WI38 (cell line): Measurements from ENCODE around the gene TSHZ1.

ENCODE experiments used
- H3K4me3 ChIP-seq: 2 replicates; pipeline ENCODE4 v1.5.1; 2011; ENCODE audit warnings: low read depth, mild to moderate bottlenecking, control low read depth, low read length
- TF ChIP-seq, protein P1 (sequence below): IDR thresholded peaks from 2 replicates; pipeline ENCODE4 v1.5.1; 2012; ENCODE audit warnings: low read depth, mild to moderate bottlenecking, control low read depth, low read length

The TSHZ1 gene, protein sequence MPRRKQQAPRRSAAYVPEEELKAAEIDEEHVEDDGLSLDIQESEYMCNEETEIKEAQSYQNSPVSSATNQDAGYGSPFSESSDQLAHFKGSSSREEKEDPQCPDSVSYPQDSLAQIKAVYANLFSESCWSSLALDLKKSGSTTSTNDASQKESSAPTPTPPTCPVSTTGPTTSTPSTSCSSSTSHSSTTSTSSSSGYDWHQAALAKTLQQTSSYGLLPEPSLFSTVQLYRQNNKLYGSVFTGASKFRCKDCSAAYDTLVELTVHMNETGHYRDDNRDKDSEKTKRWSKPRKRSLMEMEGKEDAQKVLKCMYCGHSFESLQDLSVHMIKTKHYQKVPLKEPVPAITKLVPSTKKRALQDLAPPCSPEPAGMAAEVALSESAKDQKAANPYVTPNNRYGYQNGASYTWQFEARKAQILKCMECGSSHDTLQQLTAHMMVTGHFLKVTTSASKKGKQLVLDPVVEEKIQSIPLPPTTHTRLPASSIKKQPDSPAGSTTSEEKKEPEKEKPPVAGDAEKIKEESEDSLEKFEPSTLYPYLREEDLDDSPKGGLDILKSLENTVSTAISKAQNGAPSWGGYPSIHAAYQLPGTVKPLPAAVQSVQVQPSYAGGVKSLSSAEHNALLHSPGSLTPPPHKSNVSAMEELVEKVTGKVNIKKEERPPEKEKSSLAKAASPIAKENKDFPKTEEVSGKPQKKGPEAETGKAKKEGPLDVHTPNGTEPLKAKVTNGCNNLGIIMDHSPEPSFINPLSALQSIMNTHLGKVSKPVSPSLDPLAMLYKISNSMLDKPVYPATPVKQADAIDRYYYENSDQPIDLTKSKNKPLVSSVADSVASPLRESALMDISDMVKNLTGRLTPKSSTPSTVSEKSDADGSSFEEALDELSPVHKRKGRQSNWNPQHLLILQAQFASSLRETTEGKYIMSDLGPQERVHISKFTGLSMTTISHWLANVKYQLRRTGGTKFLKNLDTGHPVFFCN (N-terminal part only)

DNA sequence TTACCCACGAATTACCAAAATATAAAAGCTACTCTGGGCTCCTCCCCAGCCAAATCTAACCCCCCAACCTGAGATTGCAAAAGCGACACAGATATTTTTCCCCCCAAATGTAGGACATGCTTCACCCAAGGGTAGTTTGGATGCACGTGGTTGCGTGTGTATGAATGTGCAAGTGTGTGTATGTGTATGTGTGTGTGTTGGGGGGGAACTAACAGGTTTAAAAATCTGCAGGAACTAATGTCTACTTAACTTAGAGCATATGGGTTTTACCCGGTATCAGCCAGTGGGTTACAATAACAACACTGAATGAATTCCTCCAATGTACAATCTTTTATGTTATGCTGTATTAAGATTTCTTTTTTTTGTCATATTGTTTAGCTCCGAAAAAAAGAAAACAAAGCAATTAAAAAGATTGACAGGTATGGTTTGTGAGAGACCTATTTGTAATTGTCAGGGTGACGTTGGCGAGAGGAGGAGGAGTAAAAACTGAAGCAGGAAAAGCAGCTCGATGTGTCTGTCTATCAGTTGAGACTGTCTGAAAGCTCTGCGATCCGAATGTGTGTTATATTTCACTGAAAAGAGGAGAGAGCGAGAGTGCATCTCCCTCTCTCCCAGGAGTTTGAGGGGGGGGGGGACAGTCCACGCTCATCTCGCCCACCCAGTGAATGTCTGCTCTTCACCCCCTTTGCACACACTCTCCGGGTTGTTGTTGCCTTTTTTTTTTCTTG is at the start of gene TSHZ1:
Gene TSHZ1 (plus strand): TSS at position 524 of the 728 bp plus-strand sequence. CDS start 1,080 bp downstream, outside the sequence.
- TF ChIP-seq, protein P1, sequence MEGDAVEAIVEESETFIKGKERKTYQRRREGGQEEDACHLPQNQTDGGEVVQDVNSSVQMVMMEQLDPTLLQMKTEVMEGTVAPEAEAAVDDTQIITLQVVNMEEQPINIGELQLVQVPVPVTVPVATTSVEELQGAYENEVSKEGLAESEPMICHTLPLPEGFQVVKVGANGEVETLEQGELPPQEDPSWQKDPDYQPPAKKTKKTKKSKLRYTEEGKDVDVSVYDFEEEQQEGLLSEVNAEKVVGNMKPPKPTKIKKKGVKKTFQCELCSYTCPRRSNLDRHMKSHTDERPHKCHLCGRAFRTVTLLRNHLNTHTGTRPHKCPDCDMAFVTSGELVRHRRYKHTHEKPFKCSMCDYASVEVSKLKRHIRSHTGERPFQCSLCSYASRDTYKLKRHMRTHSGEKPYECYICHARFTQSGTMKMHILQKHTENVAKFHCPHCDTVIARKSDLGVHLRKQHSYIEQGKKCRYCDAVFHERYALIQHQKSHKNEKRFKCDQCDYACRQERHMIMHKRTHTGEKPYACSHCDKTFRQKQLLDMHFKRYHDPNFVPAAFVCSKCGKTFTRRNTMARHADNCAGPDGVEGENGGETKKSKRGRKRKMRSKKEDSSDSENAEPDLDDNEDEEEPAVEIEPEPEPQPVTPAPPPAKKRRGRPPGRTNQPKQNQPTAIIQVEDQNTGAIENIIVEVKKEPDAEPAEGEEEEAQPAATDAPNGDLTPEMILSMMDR: no peak
- peak within 1 kb of the TSS; percentile 67 for H3K4me3 ChIP-seq

- TF ChIP-seq, protein P1: no peak
- peak overlapping the region; percentile 20; the same call in 1 of the 2 replicates for H3K4me3 ChIP-seq
Measured at GRCh38 chr18:75161256-75162028, 49.2 kb upstream of the TSHZ1 start.

GRCh38 chr18:75162467-75162866 is 48.1 kb upstream of the TSHZ1 start:
- H3K4me3 ChIP-seq: no peak overlapping the region
- TF ChIP-seq, protein P1: no peak

DNA sequence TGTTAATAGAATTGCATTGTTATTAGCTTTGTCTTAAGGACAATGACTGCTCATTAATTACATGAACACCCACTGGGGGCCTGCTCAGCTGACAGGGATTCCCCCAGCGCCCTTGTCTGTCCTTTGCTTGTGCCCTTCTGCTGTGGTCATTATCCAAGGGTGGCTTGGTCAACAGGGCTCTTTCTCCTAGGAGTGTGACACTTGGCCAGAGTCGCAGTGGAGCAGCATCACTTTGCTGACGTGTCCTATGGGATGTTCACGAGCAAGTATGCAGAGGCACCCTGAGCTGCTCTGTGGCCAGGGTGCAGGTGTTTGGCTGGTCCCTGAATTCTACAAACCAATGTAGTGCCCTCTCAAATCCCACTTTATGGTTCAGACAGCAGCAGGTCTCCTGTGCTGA is 47.6 kb upstream of the TSHZ1 start:
- TF ChIP-seq, protein P1: no peak

DNA sequence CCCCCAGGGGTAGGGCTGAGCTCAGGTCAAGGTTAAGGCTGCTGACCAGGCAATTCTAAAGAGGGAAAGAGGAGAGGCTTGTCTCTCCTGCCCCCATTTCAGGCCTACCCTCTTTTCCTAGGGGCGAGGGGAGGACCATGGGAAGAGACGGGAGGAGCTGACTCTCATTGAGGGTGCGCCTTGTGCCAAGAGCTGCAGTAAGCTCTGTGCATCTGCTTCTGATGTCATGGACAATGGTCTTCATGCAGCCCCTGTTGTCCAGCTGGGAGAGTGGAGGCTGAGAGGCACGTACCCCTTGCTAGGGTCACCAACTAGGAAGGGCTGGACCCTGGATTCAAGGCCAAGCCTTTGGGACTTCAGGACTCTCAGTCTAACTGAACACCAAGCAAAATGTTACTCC is 46.9 kb upstream of the TSHZ1 start:
- H3K4me3 ChIP-seq: no peak overlapping the region
- TF ChIP-seq, protein P1: no peak

More for the DNA sequence above, 47.6 kb upstream of the TSHZ1 start:
- H3K4me3 ChIP-seq: no peak overlapping the region

DNA sequence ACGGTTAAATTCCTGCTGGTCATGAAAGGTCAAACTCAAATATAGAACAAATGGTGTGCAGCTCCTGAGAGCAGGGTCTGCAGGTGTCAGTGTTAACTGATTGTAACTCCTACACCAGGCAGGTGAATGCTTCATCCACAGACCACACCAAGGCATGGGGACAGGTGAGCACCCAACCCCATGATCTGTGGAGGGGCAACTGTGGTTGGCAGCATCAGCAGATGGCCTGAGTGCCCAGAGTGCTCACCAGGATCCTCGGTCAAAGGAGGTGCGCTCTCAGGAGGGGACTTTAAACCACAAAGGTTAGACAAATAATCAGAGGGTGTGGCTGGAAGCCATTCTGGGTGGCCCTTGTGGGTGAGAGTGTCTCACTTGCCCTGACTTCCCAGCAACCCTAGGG is 46.1 kb upstream of the TSHZ1 start:
- TF ChIP-seq, protein P1: no peak
- H3K4me3 ChIP-seq: no peak overlapping the region
